IMR-90 (cell line): ENCODE data around the gene MAEA. TPM values are rescaled to one million over a fixed set of nuclear protein-coding genes. Genes with fewer than 3 reads are reported as not detected.

Experiments used
- ATAC-seq: fragments of 200-7000 bp; cut with Tn5 transposase; 2 replicates; pipeline ENCODE4 v1.9.1; 2020; ENCODE audit warnings: low read depth, mild to moderate bottlenecking, moderate library complexity
- BruUV-seq: library from RNA; stranded (reverse); fragments of 400-500 nt; replicated peaks from 2 replicates; lab custom pipeline; 2021; lab: Mats Ljungman, UMichigan
- CTCF ChIA-PET: fragments of 300-600 bp; formaldehyde crosslinking; extraction: SDS; loops from one replicate; lab custom pipeline; 2021; ENCODE audit warnings: antibody characterized with exemption; lab: Yijun Ruan, JAX
- POLR2A ChIA-PET: fragments of 300-600 bp; sonication (Branson Sonifier 250); formaldehyde crosslinking; loops from one replicate; lab custom pipeline; 2022; ENCODE audit warnings: antibody characterized with exemption; ENCODE audit not compliant: unreplicated experiment; lab: Charles Lee
- DNase-seq: peaks from one replicate; pipeline ENCODE4 v3.0.0; 2013
- H2AFZ ChIP-seq: replicated peaks from 2 replicates; pipeline ENCODE3; 2013; ENCODE audit warnings: low read length, mild to moderate bottlenecking; ENCODE audit not compliant: poor library complexity
- H2AK5ac ChIP-seq: 2 replicates; pipeline ENCODE4 v1.6.1; 2013; ENCODE audit warnings: low read depth, low read length, inconsistent platforms
- H2AK9ac ChIP-seq: replicated peaks from 2 replicates; pipeline ENCODE3; 2013; ENCODE audit warnings: mild to moderate bottlenecking, low read depth, low read length, moderate library complexity; ENCODE audit not compliant: poor library complexity
- H2BK120ac ChIP-seq: 2 replicates; pipeline ENCODE4 v1.6.1; 2013; ENCODE audit warnings: low read depth, low read length, inconsistent platforms
- H2BK15ac ChIP-seq: 3 replicates; pipeline ENCODE4 v1.6.1; 2013; ENCODE audit warnings: low read depth, low read length, inconsistent platforms
- H2BK20ac ChIP-seq: 2 replicates; pipeline ENCODE4 v1.6.1; 2013; ENCODE audit warnings: low read depth, mild to moderate bottlenecking, inconsistent platforms, low read length, moderate library complexity
- H2BK5ac ChIP-seq: 2 replicates; pipeline ENCODE4 v1.6.1; 2013; ENCODE audit warnings: mild to moderate bottlenecking, low read depth, low read length, inconsistent platforms; ENCODE audit not compliant: poor library complexity, severe bottlenecking
- H3K14ac ChIP-seq: replicated peaks from 2 replicates; pipeline ENCODE4 v1.6.1; 2013; ENCODE audit warnings: low read depth, low read length, inconsistent platforms
- H3K18ac ChIP-seq: 2 replicates; pipeline ENCODE4 v1.6.1; 2013; ENCODE audit warnings: low read depth, low read length, control low read depth
- H3K23ac ChIP-seq: 2 replicates; pipeline ENCODE4 v1.6.1; 2013; ENCODE audit warnings: low read depth, low read length, inconsistent platforms
- H3K27ac ChIP-seq: 2 replicates; pipeline ENCODE4 v1.5.1; 2013; ENCODE audit warnings: mild to moderate bottlenecking, control low read depth, low read length; ENCODE audit not compliant: insufficient read depth
- H3K27me3 ChIP-seq: 2 replicates; pipeline ENCODE4 v1.6.1; 2013; ENCODE audit warnings: low read length; ENCODE audit not compliant: control insufficient read depth, insufficient read depth
- H3K36me3 ChIP-seq: 2 replicates; pipeline ENCODE4 v1.6.1; 2013; ENCODE audit warnings: low read length, mixed read lengths; ENCODE audit not compliant: control insufficient read depth, insufficient read depth
- H3K4ac ChIP-seq: 2 replicates; pipeline ENCODE4 v1.6.1; 2013; ENCODE audit warnings: low read depth, low read length, inconsistent platforms
- H3K4me1 ChIP-seq: 2 replicates; pipeline ENCODE4 v1.6.1; 2013; ENCODE audit warnings: low read length, mixed read lengths; ENCODE audit not compliant: control insufficient read depth, insufficient read depth
- H3K4me2 ChIP-seq: 2 replicates; pipeline ENCODE4 v1.6.1; 2013; ENCODE audit warnings: low read depth, mild to moderate bottlenecking, control low read depth, low read length, moderate library complexity
- H3K4me3 ChIP-seq: 2 replicates; pipeline ENCODE4 v1.5.1; 2013; ENCODE audit warnings: low read depth, mild to moderate bottlenecking, control low read depth, low read length, moderate library complexity; ENCODE audit not compliant: insufficient read depth
- H3K56ac ChIP-seq: 2 replicates; pipeline ENCODE4 v1.6.1; 2013; ENCODE audit warnings: low read length, inconsistent platforms; ENCODE audit not compliant: insufficient read depth; ENCODE audit errors: extremely low read depth
- H3K79me1 ChIP-seq, 2 experiments: 2 replicates each; pipeline ENCODE4 v1.6.1; 2013; ENCODE audit warnings: low read length in 2 of 2, inconsistent platforms in 1 of 2, low read depth in 1 of 2
- H3K9ac ChIP-seq: 2 replicates; pipeline ENCODE4 v1.6.1; 2013; ENCODE audit warnings: low read depth, low read length, control low read depth
- H3K9me1 ChIP-seq: 2 replicates; pipeline ENCODE4 v1.6.1; 2013; ENCODE audit warnings: low read length, inconsistent platforms; ENCODE audit not compliant: insufficient read depth
- H3K9me3 ChIP-seq: 2 replicates; pipeline ENCODE4 v1.6.1; 2013; ENCODE audit warnings: low read length; ENCODE audit not compliant: control insufficient read depth, insufficient read depth
- H4K20me1 ChIP-seq: 2 replicates; pipeline ENCODE4 v1.6.1; 2013; ENCODE audit warnings: low read length, inconsistent platforms; ENCODE audit not compliant: insufficient read depth
- H4K5ac ChIP-seq: 2 replicates; pipeline ENCODE4 v1.6.1; 2013; ENCODE audit warnings: mild to moderate bottlenecking, low read depth, low read length, control low read depth
- H4K8ac ChIP-seq, 2 experiments: 2 replicates each; pipeline ENCODE4 v1.6.1; 2013; ENCODE audit warnings: low read depth in 2 of 2, low read length in 2 of 2, control low read depth in 1 of 2, inconsistent platforms in 1 of 2
- H4K91ac ChIP-seq: 2 replicates; pipeline ENCODE4 v1.6.1; 2013; ENCODE audit warnings: low read depth, low read length, inconsistent platforms; ENCODE audit not compliant: insufficient read depth
- ELK1 ChIP-seq: fragments of 150-350 bp; IDR thresholded peaks from 2 replicates; pipeline ENCODE4 v1.6.1; 2016; ENCODE audit warnings: low read depth, mild to moderate bottlenecking, low read length, moderate library complexity, borderline replicate concordance
- FOS ChIP-seq: fragments of 150-350 bp; IDR thresholded peaks from 2 replicates; pipeline ENCODE4 v1.6.1; 2016; ENCODE audit warnings: low read depth, low read length
- MAFK ChIP-seq: IDR thresholded peaks from 2 replicates; pipeline ENCODE4 v1.6.1; 2012; ENCODE audit warnings: low read depth, low read length, improper control_type of control experiment
- MAZ ChIP-seq: IDR thresholded peaks from 2 replicates; pipeline ENCODE4 v1.6.1; 2012; ENCODE audit warnings: low read depth, mild to moderate bottlenecking, low read length, improper control_type of control experiment, moderate library complexity, borderline replicate concordance
- MXI1 ChIP-seq: IDR thresholded peaks from 2 replicates; pipeline ENCODE4 v1.6.1; 2012; ENCODE audit warnings: low read depth, mild to moderate bottlenecking, low read length, moderate library complexity, borderline replicate concordance
- POLR2A ChIP-seq: IDR thresholded peaks from 2 replicates; pipeline ENCODE4 v1.6.1; 2012; ENCODE audit warnings: mild to moderate bottlenecking, low read depth, low read length
- RAD21 ChIP-seq: IDR thresholded peaks from 2 replicates; pipeline ENCODE4 v1.6.1; 2012; ENCODE audit warnings: low read length, improper control_type of control experiment
- RFX5 ChIP-seq: IDR thresholded peaks from 2 replicates; pipeline ENCODE4 v1.8.0; 2012; ENCODE audit warnings: low read depth, mild to moderate bottlenecking, low read length, moderate library complexity
- USF2 ChIP-seq: fragments of 150-350 bp; IDR thresholded peaks from 2 replicates; pipeline ENCODE4 v1.6.1; 2017; ENCODE audit warnings: mild to moderate bottlenecking, antibody characterized with exemption, low read length, low read depth
- WGBS, 2 experiments: methylation state at CpG; one replicate each; pipeline versions ENCODE4 v1.1.5 to v1.1.7; 2013; ENCODE audit warnings: missing lambda C conversion rate in 2 of 2; ENCODE audit not compliant: insufficient read length in 1 of 2; ENCODE audit errors: extremely low coverage in 2 of 2; 5-methylcytosine and 5-hydroxymethylcytosine counted together
- dilution Hi-C: fragments of 300-500 bp; cut with HindIII; formaldehyde crosslinking; loops from one replicate; pipeline ENCODE4 v1.14.3; 2018; ENCODE audit warnings: low sequenced_read_pairs; ENCODE audit not compliant: unreplicated experiment
- in situ Hi-C: fragments of 300-500 bp; cut with MboI; formaldehyde crosslinking; loops from 3 replicates; pipeline ENCODE4 v1.14.3; 2019; ENCODE audit warnings: low sequenced_read_pairs, inconsistent platforms, mixed read lengths
- intact Hi-C: fragments of 100-400 bp; cut with micrococcal nuclease; formaldehyde crosslinking; loops from 2 replicates; pipeline ENCODE4 v1.10.0; 2022
- polyA plus RNA-seq, 3 experiments: library from polyadenylated mRNA; depleted of rRNA; stranded (reverse); fragments of >200 nt; gene quantifications; 2 replicates each; pipeline ENCODE4 v1.2.3, GENCODE V29; 2012; ENCODE audit warnings: low replicate concordance in 1 of 3
- total RNA-seq: library from RNA; depleted of rRNA; stranded (reverse); fragments of >200 nt; gene quantifications from 2 replicates; pipeline ENCODE4 v1.2.3, GENCODE V29; 2012

MAEA gene
- total and polyA plus RNA-seq, 2 of the 4 experiments (the other 2 are of a cell fraction): 61.5 to 108 TPM

GRCh38 chr4:1239950-1240307 is 49.8 kb upstream of the MAEA start:
- no peak overlapping the region for H3K4ac ChIP-seq
- no peak overlapping the region for H3K4me2 ChIP-seq
- no peak overlapping the region for H4K91ac ChIP-seq
- no peak overlapping the region for H3K14ac ChIP-seq
- H3K56ac ChIP-seq: no peak overlapping the region
- H2BK20ac ChIP-seq: no peak overlapping the region
- H2AK9ac ChIP-seq: no peak overlapping the region
- H2AK5ac ChIP-seq: no peak overlapping the region
- H2BK120ac ChIP-seq: no peak overlapping the region
- in situ Hi-C loops (no loop called here), intact Hi-C loops (no loop called here), dilution Hi-C loops (no loop called here)
- peaks cover 15% of the 10 kb centered on the region for H3K9me1 ChIP-seq
- no peak for DNase-seq
- no CpG with 5 or more reads among the region's 22 CpGs for WGBS, 2 experiments
- ChIA-PET CTCF (no interaction called here), POLR2A (no interaction called here)
- no peak overlapping the region for H3K27ac ChIP-seq
- H3K18ac ChIP-seq: no peak overlapping the region
- H3K23ac ChIP-seq: no peak overlapping the region
- H3K79me1 ChIP-seq: peaks cover 6 to 64% of the 10 kb centered on the region in 2 experiments; a peak in 3 of 4 replicates
- no peak overlapping the region for H4K5ac ChIP-seq
- H4K20me1 ChIP-seq: peaks cover 75% of the 10 kb centered on the region
- no peak for ATAC-seq
- H3K4me1 ChIP-seq: peaks cover 1% of the 10 kb centered on the region; the same call in 1 of the 2 replicates
- no peak overlapping the region for H2AFZ ChIP-seq
- no peak overlapping the region for H4K8ac ChIP-seq
- H2BK5ac ChIP-seq: no peak overlapping the region
- BruUV-seq: no TSS peak
- H3K27me3 ChIP-seq: no peaks in the 10 kb centered on the region
- H3K4me3 ChIP-seq: no peak overlapping the region
- no peaks in the 10 kb centered on the region for H3K9me3 ChIP-seq
- TF ChIP-seq USF2 (no peak), FOS (no peak), MXI1 (no peak), MAZ (no peak), POLR2A (no peak), MAFK (no peak), ELK1 (no peak), RFX5 (no peak), RAD21 (no peak)
- H2BK15ac ChIP-seq: no peak overlapping the region
- H3K36me3 ChIP-seq: peaks cover 56% of the 10 kb centered on the region
- no peak overlapping the region for H3K9ac ChIP-seq
